C4-2B (cell line): ENCODE results near the gene SULT4A1.

Source experiments
- ZFX ChIP-seq: fragments of 450-650 bp; IDR thresholded peaks from 2 replicates; pipeline ENCODE4 v1.6.1; 2017
- TF ChIP-seq, protein P1 (sequence below): fragments of 450-650 bp; conservative IDR thresholded peaks from 2 replicates; pipeline ENCODE4 v1.5.1; 2017; ENCODE audit warnings: mild to moderate bottlenecking

GRCh38 chr22:43833286-43834240 lies 28.8 kb downstream of the SULT4A1 start:
- TF ChIP-seq, protein P1, sequence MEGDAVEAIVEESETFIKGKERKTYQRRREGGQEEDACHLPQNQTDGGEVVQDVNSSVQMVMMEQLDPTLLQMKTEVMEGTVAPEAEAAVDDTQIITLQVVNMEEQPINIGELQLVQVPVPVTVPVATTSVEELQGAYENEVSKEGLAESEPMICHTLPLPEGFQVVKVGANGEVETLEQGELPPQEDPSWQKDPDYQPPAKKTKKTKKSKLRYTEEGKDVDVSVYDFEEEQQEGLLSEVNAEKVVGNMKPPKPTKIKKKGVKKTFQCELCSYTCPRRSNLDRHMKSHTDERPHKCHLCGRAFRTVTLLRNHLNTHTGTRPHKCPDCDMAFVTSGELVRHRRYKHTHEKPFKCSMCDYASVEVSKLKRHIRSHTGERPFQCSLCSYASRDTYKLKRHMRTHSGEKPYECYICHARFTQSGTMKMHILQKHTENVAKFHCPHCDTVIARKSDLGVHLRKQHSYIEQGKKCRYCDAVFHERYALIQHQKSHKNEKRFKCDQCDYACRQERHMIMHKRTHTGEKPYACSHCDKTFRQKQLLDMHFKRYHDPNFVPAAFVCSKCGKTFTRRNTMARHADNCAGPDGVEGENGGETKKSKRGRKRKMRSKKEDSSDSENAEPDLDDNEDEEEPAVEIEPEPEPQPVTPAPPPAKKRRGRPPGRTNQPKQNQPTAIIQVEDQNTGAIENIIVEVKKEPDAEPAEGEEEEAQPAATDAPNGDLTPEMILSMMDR = no peak
- TF ChIP-seq ZFX = no peak
